Adrenal gland (tissue), 12 donors: ENCODE results near the gene CDYL. TPM values are rescaled to one million over a fixed set of nuclear protein-coding genes. Genes with fewer than 3 reads are reported as not detected.

Experiments
- DNase-seq, 7 donors: peaks; one replicate each; pipeline ENCODE4 v3.0.0-alpha.2; 2019 to 2020
- H3K27ac ChIP-seq, 5 donors: fragments of 200-600 bp; sonication (generic) in 4 of 5; 1 replicate in 3 of 5; 2 replicates in 2 of 5; pipeline versions ENCODE4 v1.5.1 to v1.8.0; 2016 to 2020; ENCODE audit warnings: mild to moderate bottlenecking in 1 of 5
- H3K27me3 ChIP-seq: fragments of 200-600 bp; 2 replicates; pipeline ENCODE4 v1.8.0; 2021
- H3K36me3 ChIP-seq, 2 donors: fragments of 200-600 bp; replicated peaks in 1 of 2; 1 replicate in 1 of 2; 2 replicates in 1 of 2; pipeline versions ENCODE4 v1.5.1 to v1.8.0; 2018 to 2022
- H3K4me1 ChIP-seq, 2 donors: fragments of 200-600 bp; replicated peaks in 1 of 2; 1 replicate in 1 of 2; 2 replicates in 1 of 2; pipeline versions ENCODE4 v1.5.1 to v1.8.0; 2018 to 2021
- H3K4me3 ChIP-seq, 4 donors: fragments of 200-600 bp; sonication (generic) in 3 of 4; one replicate each; pipeline ENCODE4 v1.5.1; 2016 to 2018
- H3K9me3 ChIP-seq, 3 donors: fragments of 200-600 bp; sonication (generic) in 1 of 3; replicated peaks in 1 of 3; 1 replicate in 2 of 3; 2 replicates in 1 of 3; pipeline versions ENCODE4 v1.5.1 to v1.8.0; 2016 to 2021
- CTCF ChIP-seq, 6 experiments: fragments of 450-650 bp in 4 of 6; fragments of 200-600 bp in 2 of 6; sonication (generic) in 1 of 6; IDR thresholded peaks; 1 replicate in 5 of 6; 2 replicates in 1 of 6; pipeline versions ENCODE4 v1.5.1 to v1.8.0; 2016 to 2021; ENCODE audit warnings: antibody characterized with exemption in 6 of 6, mild to moderate bottlenecking in 2 of 6, moderate library complexity in 1 of 6
- POLR2A ChIP-seq, 2 donors: fragments of 450-650 bp; IDR thresholded peaks; one replicate each; pipeline ENCODE4 v1.6.1; 2017; ENCODE audit warnings: antibody characterized with exemption in 2 of 2, mild to moderate bottlenecking in 2 of 2, moderate library complexity in 1 of 2
- WGBS, 4 donors: extraction: QIAGEN DNeasy Blood & Tissue Kit in 2 of 4; methylation state at CpG; one replicate each; pipeline versions ENCODE4 v1.1.5 to v1.1.7; 2013 to 2017; 5-methylcytosine and 5-hydroxymethylcytosine counted together
- intact Hi-C, 2 donors: fragments of 100-400 bp; cut with DNase I; formaldehyde crosslinking; loops; one replicate each; pipeline versions ENCODE4 v1.14.1 to v1.15.0; 2022 to 2023
- polyA plus RNA-seq, 3 donors: library from polyadenylated mRNA; stranded (reverse); fragments of 200-250 nt in 2 of 3; fragments of 350-450 nt in 1 of 3; fragmentation: Illumina TruSeq in 1 of 3; extraction: RNeasy Lipid Tissue Mini Kit (QIAGEN cat#74804) in 1 of 3; gene quantifications; one replicate each; pipeline ENCODE4 v1.2.3, GENCODE V29; 2013 to 2014
- total RNA-seq, 9 donors: library from RNA; depleted of rRNA in 4 of 9; stranded (reverse); fragments of >200 nt in 4 of 9; fragments of 120-200 nt in 1 of 9; fragmentation: NEBNext Ultra II Directional in 1 of 9; extraction: Animal tissue kit (Norgen Biotek cat#: 25700) in 1 of 9; gene quantifications; one replicate each; pipeline versions ENCODE4 v1.1.0 to v1.2.4, GENCODE V29; 2013 to 2023
- donor health status: healthy with polysubstance abuse.
- donor health status: Bipolar disorder and iron deficiency.
- donor health status: DM: yes; HTN: yes; CAD: no.
- donor health status: DM: no; HTN: no; CAD: no.
- donor health status: DM: no; HTN: no; CAD: no.
- donor health status: DM: yes; HTN: yes; CAD: no.

The CDYL gene
- total and polyA plus RNA-seq, 12 donors, result 3.3 to 47.1 (median 24.8) TPM

GRCh38 chr6:4930025-4930691, 154.0 kb downstream of the CDYL start:
- intact Hi-C loops, result loop anchor here in 1 of 2 donors (5.0 kb wide), 1 partner anchor 143 kb away; no protein-coding TSS in a partner anchor
- no peak for DNase-seq
- no peak overlapping the region for H3K4me3 ChIP-seq
- H3K27me3 ChIP-seq, result no peaks in the 10 kb centered on the region
- 89 to 96% (median 91%) methylated on average over 4 of the region's 4 CpGs for WGBS, 4 donors
- no peaks in the 10 kb centered on the region for H3K9me3 ChIP-seq
- H3K36me3 ChIP-seq, result no peaks in the 10 kb centered on the region
- H3K4me1 ChIP-seq, result peaks cover 0 to 13% of the 10 kb centered on the region in 2 donors
- no peak overlapping the region for H3K27ac ChIP-seq
- TF ChIP-seq CTCF (IDR thresholded peaks at IDR 0.05) (no peak), POLR2A (IDR thresholded peaks at IDR 0.05) (no peak)

GRCh38 chr6:4931530-4932227, 155.5 kb downstream of the CDYL start:
- no peak for DNase-seq
- Histone ChIP-seq H3K27me3 (no peaks in the 10 kb centered on the region), H3K9me3 (no peaks in the 10 kb centered on the region), H3K27ac (no peak overlapping the region), H3K36me3 (no peaks in the 10 kb centered on the region), H3K4me1 (peaks cover 0 to 17% of the 10 kb centered on the region in 2 donors), H3K4me3 (no peak overlapping the region)
- no peak for TF ChIP-seq POLR2A (IDR thresholded peaks at IDR 0.05)
- no peak for TF ChIP-seq CTCF (IDR thresholded peaks at IDR 0.05)
- WGBS, 4 donors, result 78 to 85% (median 81%) methylated on average over 11 of the region's 11 CpGs
- intact Hi-C loops, result loop anchor here in 1 of 2 donors (5.0 kb wide), 1 partner anchor 144 kb away; no protein-coding TSS in a partner anchor

GRCh38 chr6:4932228-4932903, 156.2 kb downstream of the CDYL start:
- WGBS, 4 donors, result 91 to 95% (median 93%) methylated on average over 6 to 8 of the region's 8 CpGs
- Histone ChIP-seq H3K27ac (no peak overlapping the region), H3K36me3 (no peaks in the 10 kb centered on the region), H3K9me3 (no peaks in the 10 kb centered on the region), H3K4me1 (peaks cover 0 to 19% of the 10 kb centered on the region in 2 donors), H3K4me3 (no peak overlapping the region), H3K27me3 (no peaks in the 10 kb centered on the region)
- TF ChIP-seq CTCF (IDR thresholded peaks at IDR 0.05) (no peak), POLR2A (IDR thresholded peaks at IDR 0.05) (no peak)
- no peak for DNase-seq
- intact Hi-C loops, result loop anchor here in 1 of 2 donors (5.0 kb wide), 1 partner anchor 145 kb away; no protein-coding TSS in a partner anchor

- H3K4me1 ChIP-seq, result peaks cover 0 to 19% of the 10 kb centered on the region in 2 donors
- H3K27ac ChIP-seq, result no peak overlapping the region
- TF ChIP-seq CTCF (IDR thresholded peaks at IDR 0.05) (no peak), POLR2A (IDR thresholded peaks at IDR 0.05) (no peak)
- no peak for DNase-seq
- no peak overlapping the region for H3K4me3 ChIP-seq
- H3K9me3 ChIP-seq, result no peaks in the 10 kb centered on the region
- WGBS, 4 donors, result 93 to 95% (median 94%) methylated on average over 10 of the region's 10 CpGs
- no peaks in the 10 kb centered on the region for H3K27me3 ChIP-seq
- no peaks in the 10 kb centered on the region for H3K36me3 ChIP-seq
- intact Hi-C loops, result no loop called here
Observed at GRCh38 chr6:4935486-4935885, 159.3 kb downstream of the CDYL start.
